WTC11 (cell line): Measurements from ENCODE around the gene BRD4. TPM values are rescaled to one million over a fixed set of nuclear protein-coding genes. Genes with fewer than 3 reads are reported as not detected.
A peak's percentile ranks its signal among the peaks of the same experiment; 100 is the strongest.

Experiments used
- ATAC-seq: fragments of 200-7000 bp; cut with Tn5 transposase; 2 replicates; pipeline ENCODE4 v1.10.0; 2021; ENCODE audit warnings: mild to moderate bottlenecking, moderate library complexity
- CTCF ChIA-PET: fragments of 300-600 bp; sonication (Branson Sonifier 250); formaldehyde crosslinking; loops from one replicate; lab custom pipeline; 2021; ENCODE audit warnings: antibody characterized with exemption; lab: Charles Lee
- POLR2A ChIA-PET: fragments of 350-600 bp; sonication (Branson Sonifier 250); formaldehyde crosslinking; loops from one replicate; lab custom pipeline; 2021; ENCODE audit warnings: antibody characterized with exemption; lab: Charles Lee
- DNase-seq: peaks from one replicate; pipeline ENCODE4 v3.0.0; 2021; ENCODE audit warnings: low spot score
- H3K27ac Mint-ChIP-seq: 2 replicates; pipeline ENCODE4 v1.8.0; 2021; ENCODE audit warnings: mixed read lengths
- H3K27me3 Mint-ChIP-seq: 2 replicates; pipeline ENCODE4 v1.8.0; 2021; ENCODE audit warnings: low read depth, mild to moderate bottlenecking, moderate library complexity, mixed read lengths
- H3K36me3 Mint-ChIP-seq: 2 replicates; pipeline ENCODE4 v1.8.0; 2021; ENCODE audit warnings: mixed read lengths
- H3K4me1 Mint-ChIP-seq: 2 replicates; pipeline ENCODE4 v1.8.0; 2022; ENCODE audit warnings: mixed read lengths
- H3K4me3 Mint-ChIP-seq: 2 replicates; pipeline ENCODE4 v1.8.0; 2021; ENCODE audit warnings: mild to moderate bottlenecking, moderate library complexity, mixed read lengths
- H3K9me3 Mint-ChIP-seq: 2 replicates; pipeline ENCODE4 v1.8.0; 2021; ENCODE audit warnings: mixed read lengths
- E2F1 ChIP-seq: sonication (generic); formaldehyde crosslinking; IDR thresholded peaks from 2 replicates; pipeline ENCODE4 v1.8.0; 2022; ENCODE audit warnings: mild to moderate bottlenecking, missing genetic modification reagents
- ELF4 ChIP-seq: sonication (generic); formaldehyde crosslinking; IDR thresholded peaks from 2 replicates; pipeline ENCODE4 v1.8.1; 2022; ENCODE audit warnings: low read depth, mild to moderate bottlenecking, moderate library complexity, missing genetic modification reagents
- IRF2 ChIP-seq: sonication (generic); formaldehyde crosslinking; IDR thresholded peaks from 2 replicates; pipeline ENCODE4 v1.8.0; 2022; ENCODE audit warnings: low read depth, missing genetic modification reagents, borderline replicate concordance
- JUN ChIP-seq: sonication (generic); formaldehyde crosslinking; IDR thresholded peaks from 2 replicates; pipeline ENCODE4 v1.8.0; 2023; ENCODE audit warnings: mild to moderate bottlenecking, missing genetic modification reagents
- PRRX2 ChIP-seq: fragments of 250-450 bp; sonication (Bioruptor Pico); IDR thresholded peaks from 2 replicates; pipeline ENCODE4 v1.8.0; 2021; ENCODE audit warnings: mild to moderate bottlenecking
- TEAD1 ChIP-seq: sonication (generic); formaldehyde crosslinking; IDR thresholded peaks from 2 replicates; pipeline ENCODE4 v1.8.0; 2022; ENCODE audit warnings: mild to moderate bottlenecking, missing genetic modification reagents
- TP53 ChIP-seq: sonication (generic); formaldehyde crosslinking; IDR thresholded peaks from 2 replicates; pipeline ENCODE4 v1.8.1; 2023; ENCODE audit warnings: mild to moderate bottlenecking, missing genetic modification reagents
- USF2 ChIP-seq: sonication (generic); formaldehyde crosslinking; IDR thresholded peaks from 2 replicates; pipeline ENCODE4 v1.8.1; 2023; ENCODE audit warnings: mild to moderate bottlenecking, missing genetic modification reagents, moderate library complexity
- ZNF219 ChIP-seq: sonication (generic); formaldehyde crosslinking; IDR thresholded peaks from 2 replicates; pipeline ENCODE4 v1.8.0; 2023; ENCODE audit warnings: missing genetic modification reagents, mild to moderate bottlenecking, borderline replicate concordance
- ZNF232 ChIP-seq: sonication (generic); formaldehyde crosslinking; IDR thresholded peaks from 2 replicates; pipeline ENCODE4 v1.8.0; 2022; ENCODE audit warnings: mild to moderate bottlenecking, missing genetic modification reagents
- ZNF423 ChIP-seq: fragments of 250-450 bp; sonication (Bioruptor Pico); IDR thresholded peaks from 2 replicates; pipeline ENCODE4 v2.1.2; 2022; ENCODE audit warnings: mild to moderate bottlenecking, moderate library complexity
- ZNF671 ChIP-seq: fragments of 250-450 bp; sonication (Bioruptor Pico); IDR thresholded peaks from 2 replicates; pipeline ENCODE4 v1.8.0; 2021; ENCODE audit warnings: mild to moderate bottlenecking
- total RNA-seq: library from RNA; stranded (reverse); gene quantifications from 3 replicates; pipeline ENCODE4 v1.2.3, GENCODE V29; 2021
- TF ChIP-seq, protein P1 (sequence below): sonication (generic); formaldehyde crosslinking; conservative IDR thresholded peaks from 2 replicates; pipeline ENCODE4 v1.8.1; 2023; ENCODE audit warnings: mild to moderate bottlenecking, low read depth, missing genetic modification reagents, moderate library complexity
- TF ChIP-seq, protein P2 (sequence below): sonication (generic); formaldehyde crosslinking; IDR thresholded peaks from 2 replicates; pipeline ENCODE4 v1.8.0; 2023; ENCODE audit warnings: missing genetic modification reagents, mild to moderate bottlenecking, borderline replicate concordance
- TF ChIP-seq, protein P3 (sequence below): sonication (generic); formaldehyde crosslinking; IDR thresholded peaks from 2 replicates; pipeline ENCODE4 v1.8.1; 2023; ENCODE audit warnings: mild to moderate bottlenecking, missing genetic modification reagents
- TF ChIP-seq, protein P4 (sequence below): fragments of 250-450 bp; sonication (Bioruptor Pico); IDR thresholded peaks from 2 replicates; pipeline ENCODE4 v1.8.0; 2021; ENCODE audit warnings: mild to moderate bottlenecking
- TF ChIP-seq, protein P5 (sequence below): sonication (generic); formaldehyde crosslinking; IDR thresholded peaks from 2 replicates; pipeline ENCODE4 v1.8.1; 2022; ENCODE audit warnings: low read depth, missing genetic modification reagents, borderline replicate concordance

The BRD4 gene
- total RNA-seq, 1 experiment from 2014 or later: 128 TPM

DNA sequence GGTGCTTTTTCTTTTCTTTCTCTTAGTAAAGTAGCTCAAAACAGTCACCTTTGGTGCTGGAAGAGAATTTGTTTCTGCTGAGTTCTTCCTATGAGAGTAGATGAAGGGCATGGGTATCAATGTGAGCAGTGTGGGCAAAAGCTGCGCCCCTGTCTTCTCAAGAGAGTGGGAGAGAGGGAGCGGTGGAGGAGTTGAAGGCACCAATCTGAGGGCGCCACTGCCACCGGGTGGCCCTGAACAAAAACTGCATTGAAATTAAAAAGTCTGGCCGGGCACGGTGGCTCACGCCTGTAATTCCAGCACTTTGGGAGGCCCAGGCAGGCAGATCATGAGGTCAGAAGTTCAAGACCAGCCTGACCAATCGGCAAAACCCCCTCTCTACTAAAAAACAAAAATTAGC lies 71.4 kb downstream of the BRD4 start:
- H3K4me3 Mint-ChIP-seq: no peak overlapping the region
- H3K36me3 Mint-ChIP-seq: peaks cover 81% of the 10 kb centered on the region
- TF ChIP-seq ELF4 (no peak), ZNF671 (CRISPR knock-in tag) (no peak), JUN (CRISPR knock-in tag) (no peak), TEAD1 (no peak), ZNF232 (no peak), ZNF219 (no peak), IRF2 (CRISPR knock-in tag) (no peak), PRRX2 (CRISPR knock-in tag) (no peak), USF2 (CRISPR knock-in tag) (no peak), TP53 (no peak), ZNF423 (no peak)
- TF ChIP-seq, protein P1, sequence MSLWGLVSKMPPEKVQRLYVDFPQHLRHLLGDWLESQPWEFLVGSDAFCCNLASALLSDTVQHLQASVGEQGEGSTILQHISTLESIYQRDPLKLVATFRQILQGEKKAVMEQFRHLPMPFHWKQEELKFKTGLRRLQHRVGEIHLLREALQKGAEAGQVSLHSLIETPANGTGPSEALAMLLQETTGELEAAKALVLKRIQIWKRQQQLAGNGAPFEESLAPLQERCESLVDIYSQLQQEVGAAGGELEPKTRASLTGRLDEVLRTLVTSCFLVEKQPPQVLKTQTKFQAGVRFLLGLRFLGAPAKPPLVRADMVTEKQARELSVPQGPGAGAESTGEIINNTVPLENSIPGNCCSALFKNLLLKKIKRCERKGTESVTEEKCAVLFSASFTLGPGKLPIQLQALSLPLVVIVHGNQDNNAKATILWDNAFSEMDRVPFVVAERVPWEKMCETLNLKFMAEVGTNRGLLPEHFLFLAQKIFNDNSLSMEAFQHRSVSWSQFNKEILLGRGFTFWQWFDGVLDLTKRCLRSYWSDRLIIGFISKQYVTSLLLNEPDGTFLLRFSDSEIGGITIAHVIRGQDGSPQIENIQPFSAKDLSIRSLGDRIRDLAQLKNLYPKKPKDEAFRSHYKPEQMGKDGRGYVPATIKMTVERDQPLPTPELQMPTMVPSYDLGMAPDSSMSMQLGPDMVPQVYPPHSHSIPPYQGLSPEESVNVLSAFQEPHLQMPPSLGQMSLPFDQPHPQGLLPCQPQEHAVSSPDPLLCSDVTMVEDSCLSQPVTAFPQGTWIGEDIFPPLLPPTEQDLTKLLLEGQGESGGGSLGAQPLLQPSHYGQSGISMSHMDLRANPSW (CRISPR knock-in tag): no peak
- TF ChIP-seq, protein P2, sequence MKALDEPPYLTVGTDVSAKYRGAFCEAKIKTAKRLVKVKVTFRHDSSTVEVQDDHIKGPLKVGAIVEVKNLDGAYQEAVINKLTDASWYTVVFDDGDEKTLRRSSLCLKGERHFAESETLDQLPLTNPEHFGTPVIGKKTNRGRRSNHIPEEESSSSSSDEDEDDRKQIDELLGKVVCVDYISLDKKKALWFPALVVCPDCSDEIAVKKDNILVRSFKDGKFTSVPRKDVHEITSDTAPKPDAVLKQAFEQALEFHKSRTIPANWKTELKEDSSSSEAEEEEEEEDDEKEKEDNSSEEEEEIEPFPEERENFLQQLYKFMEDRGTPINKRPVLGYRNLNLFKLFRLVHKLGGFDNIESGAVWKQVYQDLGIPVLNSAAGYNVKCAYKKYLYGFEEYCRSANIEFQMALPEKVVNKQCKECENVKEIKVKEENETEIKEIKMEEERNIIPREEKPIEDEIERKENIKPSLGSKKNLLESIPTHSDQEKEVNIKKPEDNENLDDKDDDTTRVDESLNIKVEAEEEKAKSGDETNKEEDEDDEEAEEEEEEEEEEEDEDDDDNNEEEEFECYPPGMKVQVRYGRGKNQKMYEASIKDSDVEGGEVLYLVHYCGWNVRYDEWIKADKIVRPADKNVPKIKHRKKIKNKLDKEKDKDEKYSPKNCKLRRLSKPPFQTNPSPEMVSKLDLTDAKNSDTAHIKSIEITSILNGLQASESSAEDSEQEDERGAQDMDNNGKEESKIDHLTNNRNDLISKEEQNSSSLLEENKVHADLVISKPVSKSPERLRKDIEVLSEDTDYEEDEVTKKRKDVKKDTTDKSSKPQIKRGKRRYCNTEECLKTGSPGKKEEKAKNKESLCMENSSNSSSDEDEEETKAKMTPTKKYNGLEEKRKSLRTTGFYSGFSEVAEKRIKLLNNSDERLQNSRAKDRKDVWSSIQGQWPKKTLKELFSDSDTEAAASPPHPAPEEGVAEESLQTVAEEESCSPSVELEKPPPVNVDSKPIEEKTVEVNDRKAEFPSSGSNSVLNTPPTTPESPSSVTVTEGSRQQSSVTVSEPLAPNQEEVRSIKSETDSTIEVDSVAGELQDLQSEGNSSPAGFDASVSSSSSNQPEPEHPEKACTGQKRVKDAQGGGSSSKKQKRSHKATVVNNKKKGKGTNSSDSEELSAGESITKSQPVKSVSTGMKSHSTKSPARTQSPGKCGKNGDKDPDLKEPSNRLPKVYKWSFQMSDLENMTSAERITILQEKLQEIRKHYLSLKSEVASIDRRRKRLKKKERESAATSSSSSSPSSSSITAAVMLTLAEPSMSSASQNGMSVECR (CRISPR knock-in tag): no peak
- TF ChIP-seq, protein P3, sequence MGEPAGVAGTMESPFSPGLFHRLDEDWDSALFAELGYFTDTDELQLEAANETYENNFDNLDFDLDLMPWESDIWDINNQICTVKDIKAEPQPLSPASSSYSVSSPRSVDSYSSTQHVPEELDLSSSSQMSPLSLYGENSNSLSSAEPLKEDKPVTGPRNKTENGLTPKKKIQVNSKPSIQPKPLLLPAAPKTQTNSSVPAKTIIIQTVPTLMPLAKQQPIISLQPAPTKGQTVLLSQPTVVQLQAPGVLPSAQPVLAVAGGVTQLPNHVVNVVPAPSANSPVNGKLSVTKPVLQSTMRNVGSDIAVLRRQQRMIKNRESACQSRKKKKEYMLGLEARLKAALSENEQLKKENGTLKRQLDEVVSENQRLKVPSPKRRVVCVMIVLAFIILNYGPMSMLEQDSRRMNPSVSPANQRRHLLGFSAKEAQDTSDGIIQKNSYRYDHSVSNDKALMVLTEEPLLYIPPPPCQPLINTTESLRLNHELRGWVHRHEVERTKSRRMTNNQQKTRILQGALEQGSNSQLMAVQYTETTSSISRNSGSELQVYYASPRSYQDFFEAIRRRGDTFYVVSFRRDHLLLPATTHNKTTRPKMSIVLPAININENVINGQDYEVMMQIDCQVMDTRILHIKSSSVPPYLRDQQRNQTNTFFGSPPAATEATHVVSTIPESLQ (CRISPR knock-in tag): no peak
- TF ChIP-seq, protein P4, sequence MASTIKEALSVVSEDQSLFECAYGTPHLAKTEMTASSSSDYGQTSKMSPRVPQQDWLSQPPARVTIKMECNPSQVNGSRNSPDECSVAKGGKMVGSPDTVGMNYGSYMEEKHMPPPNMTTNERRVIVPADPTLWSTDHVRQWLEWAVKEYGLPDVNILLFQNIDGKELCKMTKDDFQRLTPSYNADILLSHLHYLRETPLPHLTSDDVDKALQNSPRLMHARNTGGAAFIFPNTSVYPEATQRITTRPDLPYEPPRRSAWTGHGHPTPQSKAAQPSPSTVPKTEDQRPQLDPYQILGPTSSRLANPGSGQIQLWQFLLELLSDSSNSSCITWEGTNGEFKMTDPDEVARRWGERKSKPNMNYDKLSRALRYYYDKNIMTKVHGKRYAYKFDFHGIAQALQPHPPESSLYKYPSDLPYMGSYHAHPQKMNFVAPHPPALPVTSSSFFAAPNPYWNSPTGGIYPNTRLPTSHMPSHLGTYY (CRISPR knock-in tag): no peak
- no peak; the same call in 1 of the 2 replicates for ATAC-seq
- POLR2A ChIA-PET: no interaction called here
- H3K27me3 Mint-ChIP-seq: no peaks in the 10 kb centered on the region
- H3K27ac Mint-ChIP-seq: no peak overlapping the region
- H3K9me3 Mint-ChIP-seq: no peaks in the 10 kb centered on the region
- CTCF ChIA-PET: interaction anchor here (1.3 to 3.2 kb wide), 2 partner anchors 8 to 107 kb away, joined by 3 to 12 read pairs; no protein-coding TSS in a partner anchor
- H3K4me1 Mint-ChIP-seq: no peaks in the 10 kb centered on the region
- DNase-seq: peak; percentile 34

GRCh38 chr19:15259907-15260306 lies 72.4 kb downstream of the BRD4 start:
- Mint-ChIP-seq H3K27me3 (no peaks in the 10 kb centered on the region), H3K4me1 (no peaks in the 10 kb centered on the region)
- CTCF ChIA-PET: no interaction called here

More at GRCh38 chr19:15259907-15260306, 72.4 kb downstream of the BRD4 start:
- POLR2A ChIA-PET: no interaction called here
- TF ChIP-seq, protein P5, sequence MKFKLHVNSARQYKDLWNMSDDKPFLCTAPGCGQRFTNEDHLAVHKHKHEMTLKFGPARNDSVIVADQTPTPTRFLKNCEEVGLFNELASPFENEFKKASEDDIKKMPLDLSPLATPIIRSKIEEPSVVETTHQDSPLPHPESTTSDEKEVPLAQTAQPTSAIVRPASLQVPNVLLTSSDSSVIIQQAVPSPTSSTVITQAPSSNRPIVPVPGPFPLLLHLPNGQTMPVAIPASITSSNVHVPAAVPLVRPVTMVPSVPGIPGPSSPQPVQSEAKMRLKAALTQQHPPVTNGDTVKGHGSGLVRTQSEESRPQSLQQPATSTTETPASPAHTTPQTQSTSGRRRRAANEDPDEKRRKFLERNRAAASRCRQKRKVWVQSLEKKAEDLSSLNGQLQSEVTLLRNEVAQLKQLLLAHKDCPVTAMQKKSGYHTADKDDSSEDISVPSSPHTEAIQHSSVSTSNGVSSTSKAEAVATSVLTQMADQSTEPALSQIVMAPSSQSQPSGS (CRISPR knock-in tag): no peak
- TF ChIP-seq E2F1 (CRISPR knock-in tag): no peak
- Mint-ChIP-seq H3K36me3 (peaks cover 86% of the 10 kb centered on the region), H3K4me3 (no peak overlapping the region), H3K27ac (no peak overlapping the region), H3K9me3 (no peaks in the 10 kb centered on the region)
- no peak for ATAC-seq
- DNase-seq: no peak
